SK-N-SH (cell line): ENCODE measurements around the gene USP40. TPM values are rescaled to one million over a fixed set of nuclear protein-coding genes. Genes with fewer than 3 reads are reported as not detected.

Experiments
- CTCF ChIA-PET: fragments of 300-600, 350-600 bp; formaldehyde crosslinking; extraction: SDS; loops from one replicate; lab custom pipeline; 2021; lab: Yijun Ruan, JAX
- POLR2A ChIA-PET: fragments of 350-600 bp; sonication (Branson Sonifier 250); formaldehyde crosslinking; extraction: SDS; loops from one replicate; lab custom pipeline; 2020; ENCODE audit warnings: antibody characterized with exemption, inconsistent platforms; lab: Yijun Ruan, JAX
- DNase-seq: peaks from one replicate; pipeline ENCODE4 v3.0.0; 2012
- H2AFZ ChIP-seq: fragments of 200-600 bp; sonication (generic); 2 replicates; pipeline ENCODE4 v1.8.1; 2016; ENCODE audit warnings: antibody characterized with exemption, mild to moderate bottlenecking, low read depth
- H3F3A ChIP-seq: fragments of 200-600 bp; sonication (generic); replicated peaks from 2 replicates; pipeline ENCODE3; 2016; ENCODE audit warnings: antibody characterized with exemption, mild to moderate bottlenecking; ENCODE audit not compliant: insufficient read depth
- H3K27ac ChIP-seq, 2 experiments: fragments of 200-500 bp in 1 of 2; fragments of 200-600 bp in 1 of 2; sonication (Bioruptor generic) in 1 of 2; sonication (generic), shearing (Covaris generic) in 1 of 2; 2 replicates each; pipeline versions ENCODE4 v1.5.1 to v1.6.1; 2014 to 2016; ENCODE audit warnings: low read depth in 2 of 2, inconsistent platforms in 1 of 2, low read length in 1 of 2, mild to moderate bottlenecking in 1 of 2, mixed read lengths in 1 of 2
- H3K27me3 ChIP-seq: fragments of 200-600 bp; sonication (generic), shearing (Covaris generic); 2 replicates; pipeline ENCODE4 v1.6.1; 2016; ENCODE audit warnings: mixed run types; ENCODE audit not compliant: insufficient read depth
- H3K36me3 ChIP-seq, 2 experiments: fragments of 200-500 bp in 1 of 2; fragments of 200-600 bp in 1 of 2; sonication (Bioruptor generic) in 1 of 2; sonication (generic) in 1 of 2; replicated peaks in 1 of 2; 2 replicates each; pipeline versions ENCODE3 to v1.5.1; 2014 to 2016; ENCODE audit warnings: low read length in 1 of 2, mild to moderate bottlenecking in 1 of 2; ENCODE audit not compliant: insufficient read depth in 2 of 2, control insufficient read depth in 1 of 2
- H3K4me1 ChIP-seq, 2 experiments: fragments of 200-500 bp in 1 of 2; fragments of 200-600 bp in 1 of 2; sonication (Bioruptor generic) in 1 of 2; sonication (generic), shearing (Covaris generic) in 1 of 2; 2 replicates each; pipeline versions ENCODE4 v1.5.1 to v1.6.1; 2014 to 2016; ENCODE audit warnings: low read depth in 1 of 2, low read length in 1 of 2, mixed run types in 1 of 2; ENCODE audit not compliant: insufficient read depth in 2 of 2, control insufficient read depth in 1 of 2
- H3K4me2 ChIP-seq: fragments of 200-600 bp; sonication (generic), shearing (Covaris generic); 2 replicates; pipeline ENCODE4 v1.6.1; 2017; ENCODE audit warnings: mixed run types
- H3K4me3 ChIP-seq, 2 experiments: fragments of 200-500 bp in 1 of 2; fragments of 200-600 bp in 1 of 2; sonication (Bioruptor generic) in 1 of 2; sonication (generic), shearing (Covaris generic) in 1 of 2; 2 replicates each; pipeline versions ENCODE4 v1.5.1 to v1.8.1; 2014 to 2016; ENCODE audit warnings: low read depth in 2 of 2, inconsistent platforms in 1 of 2, low read length in 1 of 2, mild to moderate bottlenecking in 1 of 2, mixed read lengths in 1 of 2, moderate library complexity in 1 of 2
- H3K79me2 ChIP-seq: fragments of 200-600 bp; sonication (generic); 2 replicates; pipeline ENCODE4 v1.8.1; 2017; ENCODE audit warnings: mild to moderate bottlenecking; ENCODE audit not compliant: insufficient read depth
- H3K9ac ChIP-seq: fragments of 200-600 bp; sonication (generic); 2 replicates; pipeline ENCODE4 v1.6.1; 2017; ENCODE audit warnings: mixed run types
- H3K9me2 ChIP-seq: fragments of 200-600 bp; sonication (generic); 2 replicates; pipeline ENCODE4 v1.6.1; 2017; ENCODE audit warnings: mixed run types
- H3K9me3 ChIP-seq: fragments of 200-600 bp; sonication (generic); 2 replicates; pipeline ENCODE4 v1.6.1; 2017; ENCODE audit warnings: mixed run types, mild to moderate bottlenecking, moderate library complexity
- H4K20me1 ChIP-seq: fragments of 200-600 bp; sonication (generic); 2 replicates; pipeline ENCODE4 v1.6.1; 2017; ENCODE audit warnings: mild to moderate bottlenecking, mixed run types; ENCODE audit not compliant: insufficient read depth
- ELF1 ChIP-seq: IDR thresholded peaks from 2 replicates; pipeline ENCODE4 v1.4.0; 2012
- EP300 ChIP-seq, 2 experiments: IDR thresholded peaks; 2 replicates each; pipeline versions ENCODE4 v1.4.0 to v1.6.1; 2012; ENCODE audit warnings: borderline replicate concordance in 1 of 2, low read depth in 1 of 2, low read length in 1 of 2
- EZH2phosphoT487 ChIP-seq: fragments of 200-600 bp; sonication (generic); IDR thresholded peaks from 2 replicates; pipeline ENCODE4 v1.6.1; 2017; ENCODE audit warnings: low read depth, mixed run types, mild to moderate bottlenecking, antibody characterized with exemption, moderate library complexity, borderline replicate concordance
- FOSL2 ChIP-seq: IDR thresholded peaks from 2 replicates; pipeline ENCODE4 v1.4.0; 2012; ENCODE audit warnings: low read depth, mild to moderate bottlenecking, moderate library complexity, borderline replicate concordance
- FOXM1 ChIP-seq: IDR thresholded peaks from 2 replicates; pipeline ENCODE4 v1.4.0; 2012; ENCODE audit warnings: low read depth, mild to moderate bottlenecking
- MEF2A ChIP-seq: IDR thresholded peaks from 2 replicates; pipeline ENCODE4 v1.4.0; 2012; ENCODE audit warnings: low read depth, borderline replicate concordance
- MXI1 ChIP-seq: IDR thresholded peaks from 2 replicates; pipeline ENCODE4 v1.6.1; 2012; ENCODE audit warnings: mild to moderate bottlenecking, low read depth, low read length, improper control_type of control experiment
- NFIC ChIP-seq: IDR thresholded peaks from 2 replicates; pipeline ENCODE4 v1.4.0; 2012; ENCODE audit warnings: borderline replicate concordance
- POLR2AphosphoS5 ChIP-seq: IDR thresholded peaks from 2 replicates; pipeline ENCODE4 v1.6.1; 2012; ENCODE audit warnings: low read depth, low read length
- SIN3A ChIP-seq: IDR thresholded peaks from 2 replicates; pipeline ENCODE4 v1.6.1; 2012; ENCODE audit warnings: low read depth, mild to moderate bottlenecking, low read length, moderate library complexity, borderline replicate concordance
- SMC3 ChIP-seq: IDR thresholded peaks from 2 replicates; pipeline ENCODE4 v1.6.1; 2012; ENCODE audit warnings: low read depth, low read length, improper control_type of control experiment
- TCF12 ChIP-seq: IDR thresholded peaks from 2 replicates; pipeline ENCODE4 v1.4.0; 2012
- YY1 ChIP-seq: IDR thresholded peaks from 2 replicates; pipeline ENCODE4 v1.4.0; 2012; ENCODE audit warnings: low read depth, mild to moderate bottlenecking
- WGBS: methylation state at CpG from one replicate; pipeline ENCODE4 v1.1.6; 2017; ENCODE audit warnings: low lambda C conversion rate; 5-methylcytosine and 5-hydroxymethylcytosine counted together
- polyA plus RNA-seq, 3 experiments: library from polyadenylated mRNA; depleted of rRNA; stranded (reverse); fragments of >200 nt; gene quantifications; 2 replicates each; pipeline ENCODE4 v1.2.3, GENCODE V29; 2012
- TF ChIP-seq, protein P1 (sequence below): fragments of 150-350 bp; IDR thresholded peaks from 2 replicates; pipeline ENCODE4 v1.6.1; 2016; ENCODE audit warnings: mild to moderate bottlenecking, low read depth, low read length
- TF ChIP-seq, protein P2 (sequence below): fragments of 150-350 bp; IDR thresholded peaks from 2 replicates; pipeline ENCODE4 v1.6.1; 2017; ENCODE audit warnings: antibody characterized with exemption, low read length, low read depth, borderline replicate concordance
- TF ChIP-seq, protein P3 (sequence below): IDR thresholded peaks from 2 replicates; pipeline ENCODE4 v1.6.1; 2012; ENCODE audit warnings: mild to moderate bottlenecking, low read depth, low read length, moderate library complexity
- TF ChIP-seq, protein P4 (sequence below): IDR thresholded peaks from 2 replicates; pipeline ENCODE4 v1.4.0; 2012; ENCODE audit warnings: low read depth

The USP40 gene
- polyA plus RNA-seq, 1 of the 3 experiments (the other 2 are of a cell fraction), result 37.0 TPM

DNA sequence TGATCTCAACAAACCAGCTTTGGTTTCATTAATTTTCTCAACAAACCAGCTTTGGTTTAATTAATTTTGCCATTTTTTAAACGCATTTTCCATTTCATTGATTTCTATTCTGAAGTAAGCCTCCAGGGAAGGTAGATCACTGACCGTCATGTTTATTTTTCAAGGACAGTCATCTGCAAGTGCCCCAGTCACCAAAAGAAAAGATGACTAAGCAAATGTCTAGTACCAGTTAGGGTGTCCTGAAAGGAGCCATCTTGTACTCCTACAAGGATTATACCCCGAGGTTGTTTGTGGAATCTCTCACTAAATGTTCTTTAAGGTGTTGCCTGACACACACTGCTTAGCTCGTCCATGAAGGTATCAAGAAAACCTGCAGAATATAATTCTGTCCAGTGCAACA is 44.7 kb upstream of the USP40 start (continued):
- TF ChIP-seq, protein P1, sequence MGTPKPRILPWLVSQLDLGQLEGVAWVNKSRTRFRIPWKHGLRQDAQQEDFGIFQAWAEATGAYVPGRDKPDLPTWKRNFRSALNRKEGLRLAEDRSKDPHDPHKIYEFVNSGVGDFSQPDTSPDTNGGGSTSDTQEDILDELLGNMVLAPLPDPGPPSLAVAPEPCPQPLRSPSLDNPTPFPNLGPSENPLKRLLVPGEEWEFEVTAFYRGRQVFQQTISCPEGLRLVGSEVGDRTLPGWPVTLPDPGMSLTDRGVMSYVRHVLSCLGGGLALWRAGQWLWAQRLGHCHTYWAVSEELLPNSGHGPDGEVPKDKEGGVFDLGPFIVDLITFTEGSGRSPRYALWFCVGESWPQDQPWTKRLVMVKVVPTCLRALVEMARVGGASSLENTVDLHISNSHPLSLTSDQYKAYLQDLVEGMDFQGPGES, result no peak
- no peak for TF ChIP-seq YY1
- no peak for TF ChIP-seq SMC3
- TF ChIP-seq, all 33 proteins: peak for 0

DNA sequence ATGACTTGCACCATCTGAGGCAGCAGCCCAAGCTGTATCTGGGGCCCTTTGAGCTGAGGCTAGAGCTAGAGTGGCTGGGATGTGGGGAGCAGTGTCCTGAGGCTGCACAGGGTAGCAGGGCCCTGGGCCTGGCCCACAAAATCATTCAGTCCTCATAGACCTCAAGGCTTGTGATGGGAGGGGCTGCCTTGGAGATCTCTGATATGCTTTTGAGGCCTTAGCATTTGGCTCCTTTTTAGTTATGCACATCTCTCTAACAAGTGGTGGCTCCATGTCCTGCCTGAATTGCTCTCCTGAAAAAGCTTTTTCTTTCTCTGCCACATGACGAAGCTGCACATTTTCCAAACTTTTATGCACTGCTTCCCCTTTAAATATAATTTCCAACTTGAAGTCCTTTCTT is 39.1 kb upstream of the USP40 start:
- Histone ChIP-seq H3K9ac (no peak overlapping the region), H3K36me3 (no peaks in the 10 kb centered on the region), H3K9me3 (no peaks in the 10 kb centered on the region), H4K20me1 (no peaks in the 10 kb centered on the region), H2AFZ (no peak overlapping the region), H3K4me2 (no peak overlapping the region), H3K4me3 (no peak overlapping the region), H3K27ac (no peak overlapping the region), H3K9me2 (no peaks in the 10 kb centered on the region), H3F3A (no peaks in the 10 kb centered on the region), H3K79me2 (no peaks in the 10 kb centered on the region), H3K27me3 (no peaks in the 10 kb centered on the region), H3K4me1 (no peaks in the 10 kb centered on the region)
- ChIA-PET CTCF (no interaction called here), POLR2A (no interaction called here)
- no peak for DNase-seq
- 44% methylated on average over 1 of the region's 1 CpG for WGBS
- TF ChIP-seq FOXM1 (no peak), SIN3A (no peak), POLR2AphosphoS5 (no peak), TCF12 (no peak), YY1 (no peak), EP300 (IDR thresholded peaks at IDR 0.05; ENCODE audit: borderline replicate concordance in 1 of 2, low read depth in 1 of 2, low read length in 1 of 2) (no peak), EZH2phosphoT487 (no peak), MXI1 (no peak), FOSL2 (no peak)
- TF ChIP-seq, protein P2, sequence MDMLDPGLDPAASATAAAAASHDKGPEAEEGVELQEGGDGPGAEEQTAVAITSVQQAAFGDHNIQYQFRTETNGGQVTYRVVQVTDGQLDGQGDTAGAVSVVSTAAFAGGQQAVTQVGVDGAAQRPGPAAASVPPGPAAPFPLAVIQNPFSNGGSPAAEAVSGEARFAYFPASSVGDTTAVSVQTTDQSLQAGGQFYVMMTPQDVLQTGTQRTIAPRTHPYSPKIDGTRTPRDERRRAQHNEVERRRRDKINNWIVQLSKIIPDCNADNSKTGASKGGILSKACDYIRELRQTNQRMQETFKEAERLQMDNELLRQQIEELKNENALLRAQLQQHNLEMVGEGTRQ, result no peak
- TF ChIP-seq, protein P1, result no peak

DNA sequence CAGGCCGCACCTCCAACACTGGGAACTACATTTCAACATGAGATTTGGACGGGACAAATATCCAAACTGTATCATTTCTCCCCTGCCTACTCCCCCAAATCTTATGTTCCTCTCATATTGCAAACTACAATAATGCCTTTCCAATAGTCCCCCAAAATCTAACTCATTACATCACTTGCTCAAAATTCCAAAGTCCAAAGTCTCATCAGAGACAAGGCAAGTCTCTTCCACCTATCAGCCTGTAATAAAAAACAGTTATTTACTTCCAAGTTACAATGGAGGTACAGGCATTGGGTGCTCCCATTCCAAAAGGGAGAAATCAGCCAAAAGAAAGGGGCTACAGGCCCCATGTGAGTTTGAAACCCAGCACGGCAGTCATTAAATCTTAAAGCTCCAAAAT is 38.2 kb upstream of the USP40 start:
- Histone ChIP-seq H3K4me1 (no peaks in the 10 kb centered on the region), H2AFZ (no peak overlapping the region), H3K27me3 (no peaks in the 10 kb centered on the region), H3K9me3 (no peaks in the 10 kb centered on the region), H3K4me3 (no peak overlapping the region), H3K4me2 (no peak overlapping the region), H3K9me2 (no peaks in the 10 kb centered on the region), H4K20me1 (no peaks in the 10 kb centered on the region), H3F3A (no peaks in the 10 kb centered on the region), H3K9ac (no peak overlapping the region), H3K27ac (no peak overlapping the region), H3K79me2 (no peaks in the 10 kb centered on the region), H3K36me3 (no peaks in the 10 kb centered on the region)
- WGBS, result 47% methylated on average over 3 of the region's 3 CpGs
- ChIA-PET POLR2A (no interaction called here), CTCF (no interaction called here)
- DNase-seq, result no peak
- no peak for TF ChIP-seq ELF1
- TF ChIP-seq MEF2A, result no peak
- TF ChIP-seq, protein P2, result no peak
- no peak for TF ChIP-seq SIN3A
- no peak for TF ChIP-seq NFIC
- no peak for TF ChIP-seq YY1
- no peak for TF ChIP-seq FOSL2
- no peak for TF ChIP-seq SMC3
- TF ChIP-seq, protein P3, sequence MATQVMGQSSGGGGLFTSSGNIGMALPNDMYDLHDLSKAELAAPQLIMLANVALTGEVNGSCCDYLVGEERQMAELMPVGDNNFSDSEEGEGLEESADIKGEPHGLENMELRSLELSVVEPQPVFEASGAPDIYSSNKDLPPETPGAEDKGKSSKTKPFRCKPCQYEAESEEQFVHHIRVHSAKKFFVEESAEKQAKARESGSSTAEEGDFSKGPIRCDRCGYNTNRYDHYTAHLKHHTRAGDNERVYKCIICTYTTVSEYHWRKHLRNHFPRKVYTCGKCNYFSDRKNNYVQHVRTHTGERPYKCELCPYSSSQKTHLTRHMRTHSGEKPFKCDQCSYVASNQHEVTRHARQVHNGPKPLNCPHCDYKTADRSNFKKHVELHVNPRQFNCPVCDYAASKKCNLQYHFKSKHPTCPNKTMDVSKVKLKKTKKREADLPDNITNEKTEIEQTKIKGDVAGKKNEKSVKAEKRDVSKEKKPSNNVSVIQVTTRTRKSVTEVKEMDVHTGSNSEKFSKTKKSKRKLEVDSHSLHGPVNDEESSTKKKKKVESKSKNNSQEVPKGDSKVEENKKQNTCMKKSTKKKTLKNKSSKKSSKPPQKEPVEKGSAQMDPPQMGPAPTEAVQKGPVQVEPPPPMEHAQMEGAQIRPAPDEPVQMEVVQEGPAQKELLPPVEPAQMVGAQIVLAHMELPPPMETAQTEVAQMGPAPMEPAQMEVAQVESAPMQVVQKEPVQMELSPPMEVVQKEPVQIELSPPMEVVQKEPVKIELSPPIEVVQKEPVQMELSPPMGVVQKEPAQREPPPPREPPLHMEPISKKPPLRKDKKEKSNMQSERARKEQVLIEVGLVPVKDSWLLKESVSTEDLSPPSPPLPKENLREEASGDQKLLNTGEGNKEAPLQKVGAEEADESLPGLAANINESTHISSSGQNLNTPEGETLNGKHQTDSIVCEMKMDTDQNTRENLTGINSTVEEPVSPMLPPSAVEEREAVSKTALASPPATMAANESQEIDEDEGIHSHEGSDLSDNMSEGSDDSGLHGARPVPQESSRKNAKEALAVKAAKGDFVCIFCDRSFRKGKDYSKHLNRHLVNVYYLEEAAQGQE, result no peak
- TF ChIP-seq FOXM1, result no peak
- TF ChIP-seq, protein P4, sequence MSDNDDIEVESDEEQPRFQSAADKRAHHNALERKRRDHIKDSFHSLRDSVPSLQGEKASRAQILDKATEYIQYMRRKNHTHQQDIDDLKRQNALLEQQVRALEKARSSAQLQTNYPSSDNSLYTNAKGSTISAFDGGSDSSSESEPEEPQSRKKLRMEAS, result no peak
